Activated CD4-positive, alpha-beta T cell treated with anti-CD3 and anti-CD28 coated beads, Interleukin-2, amount 50 U/mL, for 1 hour (primary cell): Measurements from ENCODE around the gene MAZ.

Source experiments
- DNase-seq: peaks from one replicate; pipeline ENCODE4 v3.0.0-alpha.2; 2020

The MAZ gene

GRCh38 chr16:29809850-29810698 lies 3.7 kb downstream of the MAZ start:
- DNase-seq = no peak

- DNase-seq = no peak
These were observed 4.4 kb downstream of the MAZ start for GRCh38 chr16:29810699-29811169.

- peak; percentile 59 for DNase-seq
These were observed 5.0 kb downstream of the MAZ start for GRCh38 chr16:29811170-29811895.

GRCh38 chr16:29811896-29812665 lies 5.8 kb downstream of the MAZ start, which contains the start of gene PRRT2:
Gene PRRT2, plus strand, starts transcription at chr16:29812193. Its CDS starts 862 bp downstream, at chr16:29813055.
- DNase-seq = no peak

- no peak for DNase-seq
These were observed 6.7 kb downstream of the MAZ start for GRCh38 chr16:29812754-29813643.

- no peak for DNase-seq
These were observed 7.6 kb downstream of the MAZ start for GRCh38 chr16:29813644-29814562.

- DNase-seq = no peak
These were observed 8.3 kb downstream of the MAZ start for GRCh38 chr16:29814592-29814991.

GRCh38 chr16:29815032-29815721 lies 8.8 kb downstream of the MAZ start:
- peak; percentile 56 for DNase-seq

GRCh38 chr16:29815793-29816693 lies 9.7 kb downstream of the MAZ start, which contains the start of gene PAGR1:
Gene PAGR1, plus strand, starts transcription at chr16:29816152. Its CDS starts 374 bp downstream, at chr16:29816526.
- peak; percentile 98 for DNase-seq

- peak; percentile 43 for DNase-seq
These were observed 10.5 kb downstream of the MAZ start for GRCh38 chr16:29816694-29817441.

- DNase-seq = no peak
These were observed 11.8 kb downstream of the MAZ start for GRCh38 chr16:29818082-29818481.

- DNase-seq = no peak
These were observed 13.2 kb downstream of the MAZ start for GRCh38 chr16:29819506-29819905.

- DNase-seq = peak; percentile 30
These were observed 14.0 kb downstream of the MAZ start, which contains the start of gene MVP for GRCh38 chr16:29820271-29820701. Gene MVP, plus strand, starts transcription at chr16:29820462. Its CDS starts 10,088 bp downstream, at chr16:29830550.

GRCh38 chr16:29820730-29821642 lies 14.7 kb downstream of the MAZ start:
- peak; percentile 43 for DNase-seq

- no peak for DNase-seq
These were observed 15.3 kb downstream of the MAZ start for GRCh38 chr16:29821643-29822115.

GRCh38 chr16:29824589-29825144 lies 18.3 kb downstream of the MAZ start:
- DNase-seq = no peak
